Stomach (tissue), 9 donors: ENCODE results near the gene KTN1. TPM values are rescaled to one million over a fixed set of nuclear protein-coding genes. Genes with fewer than 3 reads are reported as not detected.

Experiments used
- DNase-seq, 2 donors: peaks; one replicate each; pipeline versions ENCODE4 v3.0.0 to v3.0.0-alpha.2; 2013 to 2019
- H3K27ac ChIP-seq, 5 donors: fragments of 200-600 bp in 4 of 5; sonication (generic) in 4 of 5; one replicate each; pipeline ENCODE4 v1.5.1; 2013 to 2019; ENCODE audit warnings: mild to moderate bottlenecking in 1 of 5, moderate library complexity in 1 of 5
- H3K27me3 ChIP-seq, 3 donors: fragments of 200-600 bp; sonication (generic); one replicate each; pipeline ENCODE4 v1.5.1; 2017 to 2019; ENCODE audit warnings: mixed run types in 1 of 3
- H3K36me3 ChIP-seq, 4 donors: fragments of 200-600 bp; sonication (generic); 1 replicate in 3 of 4; 2 replicates in 1 of 4; pipeline ENCODE4 v1.5.1; 2016 to 2019
- H3K4me1 ChIP-seq, 4 donors: fragments of 200-600 bp; sonication (generic); one replicate each; pipeline ENCODE4 v1.5.1; 2016 to 2019
- H3K4me3 ChIP-seq, 4 donors: fragments of 200-600 bp; sonication (generic) in 3 of 4; one replicate each; pipeline ENCODE4 v1.5.1; 2016 to 2019; ENCODE audit warnings: mild to moderate bottlenecking in 1 of 4
- H3K9me3 ChIP-seq, 4 donors: fragments of 200-600 bp; sonication (generic); one replicate each; pipeline ENCODE4 v1.5.1; 2016 to 2019
- CTCF ChIP-seq, 7 experiments: fragments of 450-650 bp in 4 of 7; fragments of 200-600 bp in 3 of 7; sonication (generic) in 3 of 7; IDR thresholded peaks; one replicate each; pipeline ENCODE4 v1.5.1; 2016 to 2019; ENCODE audit warnings: antibody characterized with exemption in 7 of 7, control low read depth in 2 of 7, mild to moderate bottlenecking in 1 of 7
- EP300 ChIP-seq: sonication (generic); formaldehyde crosslinking; IDR thresholded peaks from one replicate; pipeline ENCODE4 v1.6.1; 2017; ENCODE audit warnings: antibody characterized with exemption
- POLR2A ChIP-seq, 4 donors: fragments of 450-650 bp; IDR thresholded peaks; one replicate each; pipeline ENCODE4 v1.6.1; 2016; ENCODE audit warnings: antibody characterized with exemption in 4 of 4, control low read depth in 2 of 4, mild to moderate bottlenecking in 1 of 4, moderate library complexity in 1 of 4
- POLR2AphosphoS5 ChIP-seq, 3 donors: sonication (generic); formaldehyde crosslinking; IDR thresholded peaks; one replicate each; pipeline ENCODE4 v1.6.1; 2016; ENCODE audit warnings: antibody characterized with exemption in 3 of 3
- WGBS, 5 donors: extraction: QIAGEN DNeasy Blood & Tissue Kit in 3 of 5; methylation state at CpG; one replicate each; pipeline versions ENCODE4 v1.1.5 to v1.1.7; 2013 to 2018; 5-methylcytosine and 5-hydroxymethylcytosine counted together
- intact Hi-C: fragments of 100-400 bp; cut with DNase I; formaldehyde crosslinking; loops from one replicate; pipeline ENCODE4 v1.15.1; 2023; ENCODE audit warnings: low total_unique reads
- polyA plus RNA-seq, 3 donors: library from polyadenylated mRNA; stranded (reverse); fragments of 200-250 nt; gene quantifications; one replicate each; pipeline ENCODE4 v1.2.3, GENCODE V29; 2013
- total RNA-seq, 5 donors: library from RNA; depleted of rRNA; stranded (reverse); fragments of >200 nt; gene quantifications; one replicate each; pipeline versions ENCODE4 v1.1.0 to v1.2.3, GENCODE V29; 2014 to 2016
- donor health status: healthy with polysubstance abuse.
- donor health status: Bipolar disorder and iron deficiency.
- donor health status: healthy.

Gene KTN1
- total and polyA plus RNA-seq, 8 donors = 43.3 to 123 (median 81.2) TPM

- H3K4me1 ChIP-seq = peaks cover 5 to 21% (median 12%) of the 10 kb centered on the region in 4 donors
- no peak overlapping the region for H3K27ac ChIP-seq
- intact Hi-C loops = no loop called here
- 88 to 93% (median 91%) methylated on average over 6 of the region's 6 CpGs for WGBS, 5 donors
- DNase-seq = no peak
- TF ChIP-seq EP300 = no peak
- TF ChIP-seq CTCF (IDR thresholded peaks at IDR 0.05) = no peak
- no peak for TF ChIP-seq POLR2AphosphoS5 (IDR thresholded peaks at IDR 0.05)
- no peak for TF ChIP-seq POLR2A (IDR thresholded peaks at IDR 0.05)
- H3K9me3 ChIP-seq = no peaks in the 10 kb centered on the region
- no peaks in the 10 kb centered on the region for H3K27me3 ChIP-seq
- H3K4me3 ChIP-seq = no peak overlapping the region
- no peaks in the 10 kb centered on the region for H3K36me3 ChIP-seq
These were observed 122.5 kb downstream of the KTN1 start for GRCh38 chr14:55702511-55702910.

- no peaks in the 10 kb centered on the region for H3K27me3 ChIP-seq
- intact Hi-C loops = no loop called here
- no peak for TF ChIP-seq POLR2A (IDR thresholded peaks at IDR 0.05)
- TF ChIP-seq EP300 = no peak
- no peak for TF ChIP-seq POLR2AphosphoS5 (IDR thresholded peaks at IDR 0.05)
- TF ChIP-seq CTCF (IDR thresholded peaks at IDR 0.05) = no peak
- no peak overlapping the region for H3K4me3 ChIP-seq
- 92 to 100% (median 97%) methylated on average over 1 of the region's 1 CpG for WGBS, 5 donors
- DNase-seq = no peak
- no peaks in the 10 kb centered on the region for H3K9me3 ChIP-seq
- H3K27ac ChIP-seq = no peak overlapping the region
- H3K4me1 ChIP-seq = peaks cover 5 to 25% (median 14%) of the 10 kb centered on the region in 4 donors
- no peaks in the 10 kb centered on the region for H3K36me3 ChIP-seq
These were observed 124.6 kb downstream of the KTN1 start for GRCh38 chr14:55704654-55705053.

- Histone ChIP-seq H3K27me3 (no peaks in the 10 kb centered on the region), H3K4me1 (peaks cover 5 to 25% (median 14%) of the 10 kb centered on the region in 4 donors), H3K27ac (peak overlapping the region; percentile 29 to 64 (median 39)), H3K4me3 (no peak overlapping the region), H3K9me3 (no peaks in the 10 kb centered on the region), H3K36me3 (no peaks in the 10 kb centered on the region)
- DNase-seq = peak; percentile 76 to 83
- WGBS, 5 donors = 27 to 57% (median 37%) methylated on average over 5 of the region's 5 CpGs
- no peak for TF ChIP-seq POLR2AphosphoS5 (IDR thresholded peaks at IDR 0.05)
- TF ChIP-seq POLR2A (IDR thresholded peaks at IDR 0.05) = no peak
- TF ChIP-seq EP300 = no peak
- no peak for TF ChIP-seq CTCF (IDR thresholded peaks at IDR 0.05)
- intact Hi-C loops = no loop called here
These were observed 125.8 kb downstream of the KTN1 start for GRCh38 chr14:55705651-55706364.

- peak overlapping the region; percentile 29 to 64 (median 39) for H3K27ac ChIP-seq
- TF ChIP-seq EP300 (no peak), CTCF (IDR thresholded peaks at IDR 0.05) (no peak), POLR2AphosphoS5 (IDR thresholded peaks at IDR 0.05) (no peak), POLR2A (IDR thresholded peaks at IDR 0.05) (no peak)
- no peak for DNase-seq
- WGBS, 5 donors = 23 to 71% (median 50%) methylated on average over 1 of the region's 1 CpG
- H3K9me3 ChIP-seq = no peaks in the 10 kb centered on the region
- no peaks in the 10 kb centered on the region for H3K36me3 ChIP-seq
- no peak overlapping the region for H3K4me3 ChIP-seq
- peaks cover 5 to 25% (median 14%) of the 10 kb centered on the region in 4 donors for H3K4me1 ChIP-seq
- intact Hi-C loops = no loop called here
- H3K27me3 ChIP-seq = no peaks in the 10 kb centered on the region
These were observed 126.3 kb downstream of the KTN1 start for GRCh38 chr14:55706365-55706684.
